SK-N-SH (cell line): ENCODE measurements around the gene TRNT1.

Experiments used
- ELF1 ChIP-seq: IDR thresholded peaks from 2 replicates; pipeline ENCODE4 v1.4.0; 2012
- EZH2phosphoT487 ChIP-seq: fragments of 200-600 bp; sonication (generic); IDR thresholded peaks from 2 replicates; pipeline ENCODE4 v1.6.1; 2017; ENCODE audit warnings: low read depth, mixed run types, mild to moderate bottlenecking, antibody characterized with exemption, moderate library complexity, borderline replicate concordance
- FOXJ3 ChIP-seq: sonication (generic); formaldehyde crosslinking; IDR thresholded peaks from 2 replicates; pipeline ENCODE4 v1.5.1; 2020; ENCODE audit warnings: mild to moderate bottlenecking, missing genetic modification reagents
- GABPA ChIP-seq: IDR thresholded peaks from 2 replicates; pipeline ENCODE4 v1.4.0; 2012; ENCODE audit warnings: low read depth, mild to moderate bottlenecking
- JUND ChIP-seq: IDR thresholded peaks from 2 replicates; pipeline ENCODE4 v1.4.0; 2012
- POLR2AphosphoS5 ChIP-seq: IDR thresholded peaks from 2 replicates; pipeline ENCODE4 v1.6.1; 2012; ENCODE audit warnings: low read depth, low read length
- RAD21 ChIP-seq: IDR thresholded peaks from 2 replicates; pipeline ENCODE4 v1.6.1; 2012; ENCODE audit warnings: mild to moderate bottlenecking, low read length
- RXRA ChIP-seq: IDR thresholded peaks from 2 replicates; pipeline ENCODE4 v1.4.0; 2012; ENCODE audit warnings: low read depth, mild to moderate bottlenecking, borderline replicate concordance
- TAF1 ChIP-seq: IDR thresholded peaks from 2 replicates; pipeline ENCODE4 v1.6.1; 2012; ENCODE audit warnings: low read depth, mild to moderate bottlenecking, low read length, moderate library complexity, borderline replicate concordance
- TEAD4 ChIP-seq: IDR thresholded peaks from 2 replicates; pipeline ENCODE4 v1.4.0; 2012; ENCODE audit warnings: mild to moderate bottlenecking, borderline replicate concordance; ENCODE audit not compliant: insufficient read depth
- TF ChIP-seq, protein P1 (sequence below): fragments of 200-600 bp; sonication (generic); IDR thresholded peaks from 2 replicates; pipeline ENCODE4 v1.6.1; 2017; ENCODE audit warnings: antibody characterized with exemption, mild to moderate bottlenecking, moderate library complexity
- TF ChIP-seq, protein P2 (sequence below): IDR thresholded peaks from 2 replicates; pipeline ENCODE4; 2012
- TF ChIP-seq, protein P3 (sequence below): IDR thresholded peaks from 2 replicates; pipeline ENCODE4 v1.4.0; 2012; ENCODE audit warnings: low read depth
- TF ChIP-seq, protein P4 (sequence below): fragments of 150-350 bp; IDR thresholded peaks from 2 replicates; pipeline ENCODE4 v1.6.1; 2016; ENCODE audit warnings: mild to moderate bottlenecking, low read depth, low read length

DNA sequence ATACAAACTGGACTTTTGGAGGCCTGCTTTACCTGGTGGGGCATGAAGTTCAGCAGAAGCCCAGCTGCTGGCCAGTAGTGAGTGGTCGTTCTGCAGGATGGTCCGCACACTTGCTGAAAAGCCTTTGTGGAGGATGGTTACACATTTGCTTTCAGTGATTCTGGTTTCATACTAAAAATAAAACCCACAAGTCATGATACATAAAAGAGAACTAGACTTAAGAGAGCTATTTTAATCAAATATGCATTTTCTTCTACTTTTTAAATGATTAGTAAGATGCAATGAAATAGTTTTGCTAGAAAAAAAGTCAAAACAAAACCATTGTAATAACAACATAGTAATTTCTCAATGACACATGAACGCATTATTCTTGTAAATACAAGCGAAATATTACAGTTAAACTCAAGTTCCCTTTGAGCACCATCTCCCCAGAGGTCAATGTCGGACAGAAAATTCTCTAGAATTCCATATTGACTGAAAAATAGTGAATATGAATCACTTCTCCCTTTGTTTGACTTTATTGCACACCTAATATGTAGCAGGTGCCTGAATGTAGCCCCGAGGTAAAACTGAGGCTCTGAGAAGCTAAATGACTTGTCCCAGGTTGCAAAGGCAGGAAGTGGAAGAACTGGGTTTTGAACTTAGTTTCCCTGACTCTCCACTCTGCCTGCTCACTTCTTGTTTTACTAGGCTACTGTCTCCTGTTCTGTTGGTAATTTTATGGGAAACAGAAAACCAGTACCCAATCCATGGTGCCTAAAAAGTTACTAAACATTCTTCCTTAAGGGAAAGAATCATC lies 24.9 kb upstream of the TRNT1 start:
- no peak for TF ChIP-seq JUND
- TF ChIP-seq, protein P1, sequence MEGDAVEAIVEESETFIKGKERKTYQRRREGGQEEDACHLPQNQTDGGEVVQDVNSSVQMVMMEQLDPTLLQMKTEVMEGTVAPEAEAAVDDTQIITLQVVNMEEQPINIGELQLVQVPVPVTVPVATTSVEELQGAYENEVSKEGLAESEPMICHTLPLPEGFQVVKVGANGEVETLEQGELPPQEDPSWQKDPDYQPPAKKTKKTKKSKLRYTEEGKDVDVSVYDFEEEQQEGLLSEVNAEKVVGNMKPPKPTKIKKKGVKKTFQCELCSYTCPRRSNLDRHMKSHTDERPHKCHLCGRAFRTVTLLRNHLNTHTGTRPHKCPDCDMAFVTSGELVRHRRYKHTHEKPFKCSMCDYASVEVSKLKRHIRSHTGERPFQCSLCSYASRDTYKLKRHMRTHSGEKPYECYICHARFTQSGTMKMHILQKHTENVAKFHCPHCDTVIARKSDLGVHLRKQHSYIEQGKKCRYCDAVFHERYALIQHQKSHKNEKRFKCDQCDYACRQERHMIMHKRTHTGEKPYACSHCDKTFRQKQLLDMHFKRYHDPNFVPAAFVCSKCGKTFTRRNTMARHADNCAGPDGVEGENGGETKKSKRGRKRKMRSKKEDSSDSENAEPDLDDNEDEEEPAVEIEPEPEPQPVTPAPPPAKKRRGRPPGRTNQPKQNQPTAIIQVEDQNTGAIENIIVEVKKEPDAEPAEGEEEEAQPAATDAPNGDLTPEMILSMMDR, result no peak
- no peak for TF ChIP-seq RXRA
- TF ChIP-seq, protein P2, sequence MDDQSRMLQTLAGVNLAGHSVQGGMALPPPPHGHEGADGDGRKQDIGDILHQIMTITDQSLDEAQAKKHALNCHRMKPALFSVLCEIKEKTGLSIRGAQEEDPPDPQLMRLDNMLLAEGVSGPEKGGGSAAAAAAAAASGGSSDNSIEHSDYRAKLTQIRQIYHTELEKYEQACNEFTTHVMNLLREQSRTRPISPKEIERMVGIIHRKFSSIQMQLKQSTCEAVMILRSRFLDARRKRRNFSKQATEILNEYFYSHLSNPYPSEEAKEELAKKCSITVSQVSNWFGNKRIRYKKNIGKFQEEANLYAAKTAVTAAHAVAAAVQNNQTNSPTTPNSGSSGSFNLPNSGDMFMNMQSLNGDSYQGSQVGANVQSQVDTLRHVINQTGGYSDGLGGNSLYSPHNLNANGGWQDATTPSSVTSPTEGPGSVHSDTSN, result no peak
- TF ChIP-seq, protein P3, sequence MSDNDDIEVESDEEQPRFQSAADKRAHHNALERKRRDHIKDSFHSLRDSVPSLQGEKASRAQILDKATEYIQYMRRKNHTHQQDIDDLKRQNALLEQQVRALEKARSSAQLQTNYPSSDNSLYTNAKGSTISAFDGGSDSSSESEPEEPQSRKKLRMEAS, result no peak
- no peak for TF ChIP-seq GABPA
- no peak for TF ChIP-seq RAD21
- no peak for TF ChIP-seq TAF1
- TF ChIP-seq ELF1, result no peak
- TF ChIP-seq TEAD4, result no peak
- TF ChIP-seq EZH2phosphoT487, result no peak
- TF ChIP-seq, protein P4, sequence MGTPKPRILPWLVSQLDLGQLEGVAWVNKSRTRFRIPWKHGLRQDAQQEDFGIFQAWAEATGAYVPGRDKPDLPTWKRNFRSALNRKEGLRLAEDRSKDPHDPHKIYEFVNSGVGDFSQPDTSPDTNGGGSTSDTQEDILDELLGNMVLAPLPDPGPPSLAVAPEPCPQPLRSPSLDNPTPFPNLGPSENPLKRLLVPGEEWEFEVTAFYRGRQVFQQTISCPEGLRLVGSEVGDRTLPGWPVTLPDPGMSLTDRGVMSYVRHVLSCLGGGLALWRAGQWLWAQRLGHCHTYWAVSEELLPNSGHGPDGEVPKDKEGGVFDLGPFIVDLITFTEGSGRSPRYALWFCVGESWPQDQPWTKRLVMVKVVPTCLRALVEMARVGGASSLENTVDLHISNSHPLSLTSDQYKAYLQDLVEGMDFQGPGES, result no peak
- no peak for TF ChIP-seq POLR2AphosphoS5
- TF ChIP-seq FOXJ3 (CRISPR knock-in tag), result no peak
